NK-92 (cell line): ENCODE data around the gene MT2A.
"Not testable (repeated sequence)": the region's sequence is repeated elsewhere in the genome, so short reads cannot be mapped to it uniquely, and the experiment has no call there.

Experiments used
- DNase-seq: peaks from one replicate; lab custom pipeline; 2025; ENCODE audit not compliant: unreplicated experiment; lab: John Stamatoyannopoulos, UW

The MT2A gene

DNA sequence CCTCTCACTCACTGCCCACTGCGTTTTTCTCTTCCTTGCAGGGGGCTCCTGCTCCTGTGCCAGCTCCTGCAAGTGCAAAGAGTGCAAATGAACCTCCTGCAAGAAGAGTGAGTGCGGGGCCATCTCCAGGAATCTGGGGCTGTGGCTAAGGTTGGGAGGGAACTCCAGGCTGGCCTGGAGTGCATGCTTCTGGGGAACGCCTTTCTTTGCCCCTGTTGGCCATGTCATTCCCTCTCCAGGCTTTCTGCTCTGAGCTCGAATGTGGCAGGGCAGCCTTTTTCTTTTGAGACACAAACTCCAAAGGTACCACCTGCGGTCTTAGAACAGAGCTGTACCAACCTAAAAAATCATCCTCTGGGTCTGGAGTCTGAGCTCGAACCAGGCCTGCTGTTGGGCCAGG lies 9.8 kb downstream of the MT2A start:
- no peak for DNase-seq

GRCh38 chr16:56620339-56620897 lies 12.0 kb downstream of the MT2A start:
- DNase-seq = no peak

- DNase-seq = not testable (repeated sequence)
Observed at GRCh38 chr16:56621665-56622445, 13.5 kb downstream of the MT2A start.

DNA sequence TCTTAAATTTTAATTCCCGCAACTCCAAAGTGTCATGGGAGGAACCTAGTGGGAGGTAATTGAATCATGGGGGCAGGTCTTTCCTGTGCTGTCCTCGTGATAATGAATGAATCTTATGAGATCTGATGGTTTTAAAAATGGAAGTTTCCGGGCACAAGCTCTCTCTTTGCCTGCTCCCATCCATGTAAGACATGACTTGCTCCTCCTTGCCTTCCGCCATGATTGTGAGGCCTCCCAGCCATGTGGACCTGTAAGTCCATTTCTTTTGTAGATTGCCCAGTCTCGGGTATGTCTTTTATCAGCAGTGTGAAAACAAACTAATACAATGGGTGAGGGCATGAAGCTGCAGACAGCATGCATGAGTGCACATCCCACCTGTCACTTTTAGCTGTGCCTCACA lies 14.8 kb downstream of the MT2A start:
- not testable (repeated sequence) for DNase-seq

DNA sequence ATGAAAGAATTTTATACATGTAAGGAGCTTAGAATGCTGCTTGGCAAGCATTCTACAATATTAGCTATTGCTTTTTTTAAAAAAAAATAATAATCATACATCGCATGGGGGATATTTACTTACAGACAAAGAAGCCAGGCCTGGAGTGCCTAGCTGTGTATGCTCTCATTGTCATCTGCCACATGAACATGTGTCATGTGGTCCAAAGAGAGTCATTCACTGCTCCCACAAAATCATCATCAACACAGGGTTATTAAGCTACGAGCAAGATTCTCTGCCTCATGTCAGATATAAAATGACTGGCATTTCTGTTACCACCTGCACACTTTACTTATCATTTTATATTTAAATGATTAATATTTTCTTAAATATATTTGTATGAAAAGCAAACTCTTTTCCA lies 15.3 kb downstream of the MT2A start:
- no peak for DNase-seq

DNA sequence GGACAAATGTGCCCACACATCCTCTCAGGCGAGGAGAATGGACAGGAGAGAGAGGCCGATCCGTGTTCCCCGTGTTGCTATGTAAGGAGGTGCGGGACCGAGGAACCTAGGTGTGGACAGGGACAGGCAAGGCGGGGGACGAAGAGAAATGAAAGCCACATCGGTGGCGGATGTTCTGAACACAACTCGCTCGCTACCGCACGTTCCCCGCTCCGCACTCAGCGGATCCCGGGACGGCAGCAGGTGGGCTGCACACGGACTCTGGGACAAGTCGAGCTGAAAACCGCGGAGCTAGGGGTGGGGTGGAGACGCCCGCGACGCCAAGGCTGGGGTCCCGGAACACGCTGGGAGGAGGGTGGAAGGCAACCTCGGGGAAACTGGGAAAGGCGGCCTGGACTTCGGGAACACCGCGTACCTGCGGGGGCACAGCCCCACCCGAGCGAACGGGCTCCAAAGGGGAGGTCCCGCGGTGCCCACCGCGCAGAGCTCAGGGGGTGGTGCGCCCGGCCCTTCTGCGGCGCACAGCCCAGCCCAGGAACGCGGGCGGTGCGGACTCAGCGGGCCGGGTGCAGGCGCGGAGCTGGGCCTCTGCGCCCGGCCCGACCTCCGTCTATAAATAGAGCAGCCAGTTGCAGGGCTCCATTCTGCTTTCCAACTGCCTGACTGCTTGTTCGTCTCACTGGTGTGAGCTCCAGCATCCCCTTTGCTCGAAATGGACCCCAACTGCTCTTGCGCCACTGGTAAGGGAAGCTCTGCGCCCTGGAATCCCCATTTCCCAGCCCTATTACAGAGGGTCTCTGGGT lies 17.0 kb downstream of the MT2A start, which contains the start of gene MT1E:
TSS of gene MT1E (plus strand) at position 642 of the 803 bp plus-strand sequence. CDS start at position 713, 71 bp downstream.
- DNase-seq = no peak

DNA sequence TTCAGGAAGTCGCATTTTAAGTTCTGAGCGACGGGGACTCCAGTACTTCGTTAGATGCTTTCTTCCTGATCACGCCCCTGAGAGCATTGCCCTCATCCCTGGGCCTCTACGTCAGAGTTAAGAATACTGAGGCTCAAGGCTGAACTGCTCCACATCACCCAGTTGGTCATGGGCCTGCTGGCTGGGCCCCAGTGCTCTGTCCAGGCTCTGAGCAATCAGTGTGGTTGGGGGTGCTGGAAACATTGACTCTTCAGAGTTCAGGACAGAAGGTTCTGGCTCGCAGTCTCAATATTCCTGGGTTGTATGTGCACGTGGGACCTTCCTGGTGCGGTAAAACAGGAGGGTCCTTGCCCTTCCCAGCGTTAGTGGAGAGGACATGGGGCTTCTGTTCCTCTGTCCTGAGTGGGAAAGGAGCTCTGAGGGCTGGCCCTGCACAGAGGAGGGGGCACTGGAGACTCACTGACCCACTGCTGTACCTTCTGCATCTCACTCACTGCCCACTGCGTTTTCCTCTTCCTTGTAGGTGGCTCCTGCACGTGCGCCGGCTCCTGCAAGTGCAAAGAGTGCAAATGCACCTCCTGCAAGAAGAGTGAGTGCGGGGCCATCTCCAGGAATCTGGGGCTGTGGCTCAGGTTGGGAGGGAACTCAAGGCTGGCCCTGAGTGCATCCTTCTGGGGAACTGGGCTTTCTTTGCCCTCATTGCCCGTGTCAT lies 17.7 kb downstream of the MT2A start:
- DNase-seq = no peak

DNA sequence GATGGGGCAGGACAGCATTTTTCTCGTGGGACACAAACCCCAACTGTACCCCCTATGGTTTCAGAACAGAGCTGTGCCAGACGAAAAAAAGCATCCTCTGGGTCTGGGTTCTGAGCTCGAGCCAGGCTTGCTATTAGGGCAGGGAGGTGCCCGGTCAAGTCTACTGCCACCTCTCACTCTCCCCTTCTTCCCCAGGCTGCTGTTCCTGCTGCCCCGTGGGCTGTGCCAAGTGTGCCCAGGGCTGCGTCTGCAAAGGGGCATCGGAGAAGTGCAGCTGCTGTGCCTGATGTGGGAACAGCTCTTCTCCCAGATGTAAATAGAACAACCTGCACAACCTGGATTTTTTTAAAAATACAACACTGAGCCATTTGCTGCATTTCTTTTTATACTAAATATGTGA lies 18.3 kb downstream of the MT2A start:
- no peak for DNase-seq

DNA sequence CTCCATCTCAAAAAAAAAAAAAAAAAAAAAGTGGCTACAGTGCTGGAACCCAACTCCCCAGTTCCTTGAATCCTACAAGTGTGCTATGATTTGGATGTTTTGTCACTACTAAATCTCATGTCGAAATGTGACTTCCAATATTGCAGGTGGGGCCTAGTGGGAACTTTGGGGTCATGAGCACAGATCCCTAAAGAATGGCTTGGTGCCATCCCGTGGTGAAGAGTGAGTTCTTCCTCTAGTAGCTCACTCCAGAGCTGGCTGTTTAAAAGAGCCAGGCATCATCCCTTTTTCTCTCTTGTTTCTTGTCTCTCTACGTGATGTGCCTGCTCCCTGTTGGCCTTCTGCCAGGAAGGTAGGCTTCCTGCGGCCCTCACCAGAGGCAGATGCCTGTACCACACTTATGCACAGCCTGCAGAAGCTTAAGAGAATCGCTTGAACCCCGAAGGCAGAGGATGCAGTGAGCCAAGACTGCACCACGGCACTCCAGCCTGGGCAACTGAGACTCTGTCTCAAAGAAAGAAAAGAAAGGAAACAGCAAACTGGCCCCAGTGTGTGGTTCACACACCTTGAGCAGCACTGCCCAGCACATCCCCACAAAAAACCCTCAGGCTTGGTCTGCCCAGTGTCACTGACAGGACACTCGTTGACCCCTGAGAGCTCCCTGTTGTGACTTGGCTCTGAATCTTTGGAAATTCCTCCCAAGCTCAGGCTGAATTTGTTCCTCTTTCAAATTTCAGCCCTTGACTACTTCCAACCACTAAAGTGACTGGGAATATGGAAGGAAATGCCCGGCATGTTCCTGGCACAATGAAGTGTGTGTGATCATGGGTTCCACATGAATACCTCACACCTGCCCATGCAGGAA lies 20.3 kb downstream of the MT2A start:
- DNase-seq = no peak

GRCh38 chr16:56629531-56629930 lies 21.1 kb downstream of the MT2A start:
- DNase-seq = no peak

DNA sequence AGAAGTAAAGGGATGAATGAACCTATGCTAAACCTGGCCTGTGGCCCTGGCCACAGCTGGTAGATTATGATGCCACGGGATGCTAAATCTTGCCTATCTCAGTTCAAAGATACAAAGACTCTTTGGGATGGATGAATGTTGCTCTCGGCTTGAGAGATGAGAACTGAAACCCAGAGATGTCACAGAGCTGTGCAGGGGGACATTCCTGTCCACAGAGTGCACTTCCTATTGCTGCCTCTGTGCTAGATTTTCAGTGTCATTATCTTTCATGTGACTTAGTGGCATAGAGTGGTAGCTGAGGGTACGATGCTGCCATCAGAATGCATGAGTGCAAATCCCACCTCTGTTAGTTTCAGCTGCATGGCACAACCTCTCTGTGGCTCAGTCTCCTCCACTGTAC lies 21.8 kb downstream of the MT2A start:
- DNase-seq = no peak

GRCh38 chr16:56631197-56631596 lies 22.8 kb downstream of the MT2A start:
- DNase-seq = no peak

GRCh38 chr16:56631832-56632155 lies 23.4 kb downstream of the MT2A start:
- DNase-seq = no peak

- no peak for DNase-seq
Observed at GRCh38 chr16:56632156-56632847, 23.9 kb downstream of the MT2A start, which contains the start of gene MT1M. TSS of gene MT1M (plus strand) at chr16:56632659. CDS start at chr16:56632732, 73 bp downstream.

GRCh38 chr16:56632848-56633365 lies 24.5 kb downstream of the MT2A start:
- no peak for DNase-seq

DNA sequence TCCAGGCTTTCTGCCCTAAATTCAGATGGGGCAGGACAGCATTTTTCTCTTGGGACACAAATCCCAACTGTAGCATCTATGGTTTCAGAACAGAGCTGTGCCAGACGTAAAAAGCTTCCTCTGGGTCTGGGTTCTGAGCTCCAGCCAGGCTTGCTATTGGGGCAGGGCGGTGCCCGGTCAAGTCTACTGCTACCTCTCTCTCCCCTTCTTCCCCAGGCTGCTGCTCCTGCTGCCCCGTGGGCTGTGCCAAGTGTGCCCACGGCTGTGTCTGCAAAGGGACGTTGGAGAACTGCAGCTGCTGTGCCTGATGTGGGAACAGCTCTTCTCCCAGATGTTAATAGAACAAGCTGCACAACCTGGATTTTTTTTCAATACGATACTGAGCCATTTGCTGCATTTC lies 25.2 kb downstream of the MT2A start:
- no peak for DNase-seq

DNA sequence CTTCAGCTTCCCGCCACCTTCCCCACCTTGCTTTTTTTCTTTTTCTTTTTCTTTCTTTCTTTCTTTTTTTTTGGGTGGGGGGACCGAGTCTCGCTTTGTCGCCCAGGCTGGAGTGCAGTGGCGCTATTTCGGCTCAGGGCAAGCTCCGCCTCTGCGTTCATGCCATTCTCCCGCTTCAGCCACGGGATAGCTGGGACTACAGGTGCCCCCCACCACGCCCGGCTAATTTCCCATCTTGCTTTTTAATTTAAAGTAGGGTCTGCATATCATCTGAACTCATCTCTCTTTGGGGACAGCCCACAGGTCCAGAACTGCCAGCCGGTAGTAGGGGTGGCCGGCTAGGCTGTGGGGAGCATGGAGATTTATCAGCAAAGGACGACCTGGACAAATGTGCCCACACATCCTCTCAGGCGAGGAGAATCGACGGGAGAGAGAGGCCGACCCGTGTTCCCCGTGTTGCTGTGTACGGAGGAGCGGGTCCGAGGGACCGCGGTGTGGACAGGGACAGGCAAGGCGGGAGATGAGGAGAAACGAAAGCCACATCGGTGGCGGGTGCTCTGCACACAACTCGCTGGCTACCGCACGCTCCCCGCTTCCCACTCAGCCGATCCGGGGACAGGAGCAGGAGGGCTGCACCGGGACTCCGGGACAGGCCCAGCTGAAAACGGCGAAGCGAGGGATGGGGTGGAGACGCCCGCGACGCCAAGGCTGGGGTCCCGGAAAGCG lies 26.5 kb downstream of the MT2A start:
- DNase-seq = no peak

DNA sequence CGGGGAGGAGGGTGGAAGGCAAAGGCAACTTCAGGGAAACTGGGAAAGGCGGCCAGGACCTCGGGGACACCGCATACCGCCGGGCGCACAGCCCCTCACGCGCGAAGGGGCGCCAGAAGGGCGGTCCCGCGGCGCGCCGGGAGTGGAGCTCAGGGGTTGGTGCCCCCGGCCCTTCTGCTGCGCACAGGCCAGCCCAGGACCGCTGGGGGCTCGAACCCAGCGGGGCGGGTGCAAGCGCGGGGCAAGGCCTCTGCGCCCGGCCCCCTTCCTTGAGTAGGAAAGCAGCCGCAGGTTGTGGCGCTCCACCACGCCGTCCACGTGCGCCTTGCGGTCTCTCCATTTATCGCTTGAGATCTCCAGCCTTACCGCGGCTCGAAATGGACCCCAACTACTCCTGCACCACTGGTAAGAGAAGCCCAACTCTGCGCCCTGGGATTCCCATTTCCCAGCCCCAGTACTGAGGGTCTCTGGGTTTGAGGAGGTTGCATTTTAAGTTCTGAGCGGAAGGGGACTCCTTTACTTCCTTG lies 27.1 kb downstream of the MT2A start:
- no peak for DNase-seq
